IMR-90 (cell line): Measurements from ENCODE around the gene CFAP299. TPM values are rescaled to one million over a fixed set of nuclear protein-coding genes. Genes with fewer than 3 reads are reported as not detected.

Experiments used
- ATAC-seq: fragments of 200-7000 bp; cut with Tn5 transposase; 2 replicates; pipeline ENCODE4 v1.9.1; 2020; ENCODE audit warnings: low read depth, mild to moderate bottlenecking, moderate library complexity
- BruUV-seq: library from RNA; stranded (reverse); fragments of 400-500 nt; replicated peaks from 2 replicates; lab custom pipeline; 2021; lab: Mats Ljungman, UMichigan
- CTCF ChIA-PET: fragments of 300-600 bp; formaldehyde crosslinking; extraction: SDS; loops from one replicate; lab custom pipeline; 2021; ENCODE audit warnings: antibody characterized with exemption; lab: Yijun Ruan, JAX
- POLR2A ChIA-PET: fragments of 300-600 bp; sonication (Branson Sonifier 250); formaldehyde crosslinking; loops from one replicate; lab custom pipeline; 2022; ENCODE audit warnings: antibody characterized with exemption; ENCODE audit not compliant: unreplicated experiment; lab: Charles Lee
- DNase-seq: peaks from one replicate; pipeline ENCODE4 v3.0.0; 2013
- H2AFZ ChIP-seq: replicated peaks from 2 replicates; pipeline ENCODE3; 2013; ENCODE audit warnings: low read length, mild to moderate bottlenecking; ENCODE audit not compliant: poor library complexity
- H2AK5ac ChIP-seq: 2 replicates; pipeline ENCODE4 v1.6.1; 2013; ENCODE audit warnings: low read depth, low read length, inconsistent platforms
- H2AK9ac ChIP-seq: replicated peaks from 2 replicates; pipeline ENCODE3; 2013; ENCODE audit warnings: mild to moderate bottlenecking, low read depth, low read length, moderate library complexity; ENCODE audit not compliant: poor library complexity
- H2BK120ac ChIP-seq: 2 replicates; pipeline ENCODE4 v1.6.1; 2013; ENCODE audit warnings: low read depth, low read length, inconsistent platforms
- H2BK15ac ChIP-seq: 3 replicates; pipeline ENCODE4 v1.6.1; 2013; ENCODE audit warnings: low read depth, low read length, inconsistent platforms
- H2BK20ac ChIP-seq: 2 replicates; pipeline ENCODE4 v1.6.1; 2013; ENCODE audit warnings: low read depth, mild to moderate bottlenecking, inconsistent platforms, low read length, moderate library complexity
- H2BK5ac ChIP-seq: 2 replicates; pipeline ENCODE4 v1.6.1; 2013; ENCODE audit warnings: mild to moderate bottlenecking, low read depth, low read length, inconsistent platforms; ENCODE audit not compliant: poor library complexity, severe bottlenecking
- H3K14ac ChIP-seq: replicated peaks from 2 replicates; pipeline ENCODE4 v1.6.1; 2013; ENCODE audit warnings: low read depth, low read length, inconsistent platforms
- H3K18ac ChIP-seq: 2 replicates; pipeline ENCODE4 v1.6.1; 2013; ENCODE audit warnings: low read depth, low read length, control low read depth
- H3K23ac ChIP-seq: 2 replicates; pipeline ENCODE4 v1.6.1; 2013; ENCODE audit warnings: low read depth, low read length, inconsistent platforms
- H3K27ac ChIP-seq: 2 replicates; pipeline ENCODE4 v1.5.1; 2013; ENCODE audit warnings: mild to moderate bottlenecking, control low read depth, low read length; ENCODE audit not compliant: insufficient read depth
- H3K27me3 ChIP-seq: 2 replicates; pipeline ENCODE4 v1.6.1; 2013; ENCODE audit warnings: low read length; ENCODE audit not compliant: control insufficient read depth, insufficient read depth
- H3K36me3 ChIP-seq: 2 replicates; pipeline ENCODE4 v1.6.1; 2013; ENCODE audit warnings: low read length, mixed read lengths; ENCODE audit not compliant: control insufficient read depth, insufficient read depth
- H3K4ac ChIP-seq: 2 replicates; pipeline ENCODE4 v1.6.1; 2013; ENCODE audit warnings: low read depth, low read length, inconsistent platforms
- H3K4me1 ChIP-seq: 2 replicates; pipeline ENCODE4 v1.6.1; 2013; ENCODE audit warnings: low read length, mixed read lengths; ENCODE audit not compliant: control insufficient read depth, insufficient read depth
- H3K4me2 ChIP-seq: 2 replicates; pipeline ENCODE4 v1.6.1; 2013; ENCODE audit warnings: low read depth, mild to moderate bottlenecking, control low read depth, low read length, moderate library complexity
- H3K4me3 ChIP-seq: 2 replicates; pipeline ENCODE4 v1.5.1; 2013; ENCODE audit warnings: low read depth, mild to moderate bottlenecking, control low read depth, low read length, moderate library complexity; ENCODE audit not compliant: insufficient read depth
- H3K56ac ChIP-seq: 2 replicates; pipeline ENCODE4 v1.6.1; 2013; ENCODE audit warnings: low read length, inconsistent platforms; ENCODE audit not compliant: insufficient read depth; ENCODE audit errors: extremely low read depth
- H3K79me1 ChIP-seq, 2 experiments: 2 replicates each; pipeline ENCODE4 v1.6.1; 2013; ENCODE audit warnings: low read length in 2 of 2, inconsistent platforms in 1 of 2, low read depth in 1 of 2
- H3K9ac ChIP-seq: 2 replicates; pipeline ENCODE4 v1.6.1; 2013; ENCODE audit warnings: low read depth, low read length, control low read depth
- H3K9me1 ChIP-seq: 2 replicates; pipeline ENCODE4 v1.6.1; 2013; ENCODE audit warnings: low read length, inconsistent platforms; ENCODE audit not compliant: insufficient read depth
- H3K9me3 ChIP-seq: 2 replicates; pipeline ENCODE4 v1.6.1; 2013; ENCODE audit warnings: low read length; ENCODE audit not compliant: control insufficient read depth, insufficient read depth
- H4K20me1 ChIP-seq: 2 replicates; pipeline ENCODE4 v1.6.1; 2013; ENCODE audit warnings: low read length, inconsistent platforms; ENCODE audit not compliant: insufficient read depth
- H4K5ac ChIP-seq: 2 replicates; pipeline ENCODE4 v1.6.1; 2013; ENCODE audit warnings: mild to moderate bottlenecking, low read depth, low read length, control low read depth
- H4K8ac ChIP-seq, 2 experiments: 2 replicates each; pipeline ENCODE4 v1.6.1; 2013; ENCODE audit warnings: low read depth in 2 of 2, low read length in 2 of 2, control low read depth in 1 of 2, inconsistent platforms in 1 of 2
- H4K91ac ChIP-seq: 2 replicates; pipeline ENCODE4 v1.6.1; 2013; ENCODE audit warnings: low read depth, low read length, inconsistent platforms; ENCODE audit not compliant: insufficient read depth
- BHLHE40 ChIP-seq: fragments of 150-350 bp; IDR thresholded peaks from 2 replicates; pipeline ENCODE4 v1.6.1; 2016; ENCODE audit warnings: mild to moderate bottlenecking, low read depth, low read length
- CEBPB ChIP-seq: IDR thresholded peaks from 2 replicates; pipeline ENCODE4 v1.6.1; 2012; ENCODE audit warnings: low read depth, low read length, improper control_type of control experiment
- CHD1 ChIP-seq: IDR thresholded peaks from 2 replicates; pipeline ENCODE4 v1.6.1; 2012; ENCODE audit warnings: low read depth, low read length, improper control_type of control experiment
- MAFK ChIP-seq: IDR thresholded peaks from 2 replicates; pipeline ENCODE4 v1.6.1; 2012; ENCODE audit warnings: low read depth, low read length, improper control_type of control experiment
- MAZ ChIP-seq: IDR thresholded peaks from 2 replicates; pipeline ENCODE4 v1.6.1; 2012; ENCODE audit warnings: low read depth, mild to moderate bottlenecking, low read length, improper control_type of control experiment, moderate library complexity, borderline replicate concordance
- NFE2L2 ChIP-seq: fragments of 150-350 bp; IDR thresholded peaks from 2 replicates; pipeline ENCODE4 v1.6.1; 2016; ENCODE audit warnings: low read depth, mild to moderate bottlenecking, low read length
- POLR2A ChIP-seq: IDR thresholded peaks from 2 replicates; pipeline ENCODE4 v1.6.1; 2012; ENCODE audit warnings: mild to moderate bottlenecking, low read depth, low read length
- RCOR1 ChIP-seq: IDR thresholded peaks from 2 replicates; pipeline ENCODE4 v1.6.1; 2012; ENCODE audit warnings: mild to moderate bottlenecking, low read length, improper control_type of control experiment; ENCODE audit not compliant: insufficient replicate concordance
- RFX5 ChIP-seq: IDR thresholded peaks from 2 replicates; pipeline ENCODE4 v1.8.0; 2012; ENCODE audit warnings: low read depth, mild to moderate bottlenecking, low read length, moderate library complexity
- dilution Hi-C: fragments of 300-500 bp; cut with HindIII; formaldehyde crosslinking; loops from one replicate; pipeline ENCODE4 v1.14.3; 2018; ENCODE audit warnings: low sequenced_read_pairs; ENCODE audit not compliant: unreplicated experiment
- in situ Hi-C: fragments of 300-500 bp; cut with MboI; formaldehyde crosslinking; loops from 3 replicates; pipeline ENCODE4 v1.14.3; 2019; ENCODE audit warnings: low sequenced_read_pairs, inconsistent platforms, mixed read lengths
- intact Hi-C: fragments of 100-400 bp; cut with micrococcal nuclease; formaldehyde crosslinking; loops from 2 replicates; pipeline ENCODE4 v1.10.0; 2022
- polyA plus RNA-seq, 3 experiments: library from polyadenylated mRNA; depleted of rRNA; stranded (reverse); fragments of >200 nt; gene quantifications; 2 replicates each; pipeline ENCODE4 v1.2.3, GENCODE V29; 2012; ENCODE audit warnings: low replicate concordance in 1 of 3
- total RNA-seq: library from RNA; depleted of rRNA; stranded (reverse); fragments of >200 nt; gene quantifications from 2 replicates; pipeline ENCODE4 v1.2.3, GENCODE V29; 2012
- TF ChIP-seq, protein P1 (sequence below): fragments of 150-350 bp; IDR thresholded peaks from 2 replicates; pipeline ENCODE4 v1.6.1; 2017; ENCODE audit warnings: mild to moderate bottlenecking, antibody characterized with exemption, low read length, low read depth

Gene CFAP299
- total and polyA plus RNA-seq, 2 of the 4 experiments (the other 2 are of a cell fraction): 1.0 to 1.1 TPM

DNA sequence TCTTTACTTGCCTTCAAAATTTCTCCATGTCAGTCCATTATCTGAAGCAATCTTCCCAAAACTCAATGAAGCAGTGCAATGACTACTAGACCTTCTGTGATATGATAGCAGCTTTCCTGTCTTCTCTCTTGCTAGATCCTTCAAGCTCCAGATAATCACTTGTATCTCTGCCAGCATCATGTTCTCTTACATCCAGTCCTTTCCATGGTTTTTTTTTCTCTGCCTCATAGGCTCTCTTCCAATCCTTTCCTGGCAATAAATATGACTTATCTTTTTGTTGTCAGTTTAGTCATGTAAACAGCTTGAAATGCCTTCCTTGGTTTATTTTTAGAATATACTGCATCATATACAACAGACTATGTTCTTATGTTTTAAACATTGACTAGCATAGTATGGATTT lies 193.5 kb downstream of the CFAP299 start:
- Histone ChIP-seq H3K4me1 (peaks cover 2% of the 10 kb centered on the region), H3K36me3 (no peaks in the 10 kb centered on the region), H3K27ac (no peak overlapping the region), H3K4ac (no peak overlapping the region), H2BK15ac (no peak overlapping the region), H2AK9ac (no peak overlapping the region), H3K4me3 (no peak overlapping the region), H3K14ac (no peak overlapping the region), H3K9me1 (no peaks in the 10 kb centered on the region), H4K5ac (no peak overlapping the region), H2AK5ac (no peak overlapping the region), H4K8ac (no peak overlapping the region), H2BK120ac (no peak overlapping the region), H3K4me2 (no peak overlapping the region), H3K18ac (no peak overlapping the region), H2BK20ac (no peak overlapping the region), H3K56ac (no peak overlapping the region), H3K23ac (no peak overlapping the region), H3K9me3 (no peaks in the 10 kb centered on the region), H2BK5ac (no peak overlapping the region), H3K79me1 (no peaks in the 10 kb centered on the region), H3K27me3 (no peaks in the 10 kb centered on the region), H4K91ac (no peak overlapping the region), H2AFZ (no peak overlapping the region), H4K20me1 (no peaks in the 10 kb centered on the region), H3K9ac (no peak overlapping the region)
- intact Hi-C loops: no loop called here
- dilution Hi-C loops: no loop called here
- ChIA-PET CTCF (no interaction called here), POLR2A (no interaction called here)
- TF ChIP-seq MAFK (no peak), RFX5 (no peak), CHD1 (no peak), NFE2L2 (no peak), RCOR1 (no peak), MAZ (no peak), CEBPB (no peak), BHLHE40 (no peak), POLR2A (no peak)
- TF ChIP-seq, protein P1, sequence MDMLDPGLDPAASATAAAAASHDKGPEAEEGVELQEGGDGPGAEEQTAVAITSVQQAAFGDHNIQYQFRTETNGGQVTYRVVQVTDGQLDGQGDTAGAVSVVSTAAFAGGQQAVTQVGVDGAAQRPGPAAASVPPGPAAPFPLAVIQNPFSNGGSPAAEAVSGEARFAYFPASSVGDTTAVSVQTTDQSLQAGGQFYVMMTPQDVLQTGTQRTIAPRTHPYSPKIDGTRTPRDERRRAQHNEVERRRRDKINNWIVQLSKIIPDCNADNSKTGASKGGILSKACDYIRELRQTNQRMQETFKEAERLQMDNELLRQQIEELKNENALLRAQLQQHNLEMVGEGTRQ: no peak
- no TSS peak for BruUV-seq
- ATAC-seq: peak; percentile 56
- in situ Hi-C loops: no loop called here
- DNase-seq: peak; percentile 61
